Glomerular visceral epithelial cell (primary cell): ENCODE measurements around the gene DNAJB8.
A peak's percentile ranks its signal among the peaks of the same experiment; 100 is the strongest.

Experiments
- DNase-seq: peaks from one replicate; pipeline ENCODE4 v3.0.0-alpha.2; 2016; ENCODE audit errors: extremely low spot score

Gene DNAJB8

DNA sequence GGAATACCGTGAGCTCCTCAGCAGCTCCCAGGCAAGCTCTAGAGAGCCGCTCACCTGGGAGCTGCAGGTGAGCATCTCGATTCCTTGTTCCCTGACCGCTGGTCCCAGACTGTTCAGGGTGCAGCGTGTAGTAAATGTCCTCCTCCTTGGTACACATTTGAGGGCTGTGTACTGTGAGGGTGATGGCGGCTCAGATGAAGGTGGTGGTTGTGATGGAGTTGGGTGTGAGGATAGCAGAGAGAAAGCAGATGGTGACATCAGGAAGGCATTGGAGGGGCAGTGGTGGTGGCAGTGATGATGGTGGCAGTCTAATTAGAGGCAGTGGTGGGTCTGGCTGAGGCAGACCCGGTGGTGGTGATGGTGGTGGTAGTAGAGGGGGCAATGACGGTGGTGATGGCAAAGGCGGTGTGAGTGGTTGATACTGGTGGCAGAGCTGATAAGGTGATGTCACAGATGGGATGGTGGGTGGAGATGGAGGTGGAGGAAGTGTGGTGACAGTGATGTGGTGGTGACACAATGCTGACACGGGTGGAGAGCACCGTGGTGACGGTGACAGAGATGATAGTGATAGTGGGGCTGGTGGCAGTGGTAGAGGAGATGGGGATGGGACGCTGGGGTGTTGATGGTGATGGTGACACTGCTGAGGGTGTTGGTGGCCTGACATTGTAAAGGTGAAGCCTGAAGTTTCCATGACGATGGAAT lies at the start of gene DNAJB8:
Gene DNAJB8, minus strand, starts transcription at position 51 of the 702 bp plus-strand sequence. CDS start 3,645 bp downstream, outside the sequence.
- DNase-seq: no peak

GRCh38 chr3:128515967-128516366 lies 49.3 kb upstream of the DNAJB8 start:
- DNase-seq: no peak

- no peak for DNase-seq
These were observed 42.2 kb upstream of the DNAJB8 start for GRCh38 chr3:128508852-128509251.

GRCh38 chr3:128506754-128507153 lies 40.1 kb upstream of the DNAJB8 start:
- DNase-seq: no peak

GRCh38 chr3:128505771-128506170 lies 39.1 kb upstream of the DNAJB8 start:
- DNase-seq: no peak

DNA sequence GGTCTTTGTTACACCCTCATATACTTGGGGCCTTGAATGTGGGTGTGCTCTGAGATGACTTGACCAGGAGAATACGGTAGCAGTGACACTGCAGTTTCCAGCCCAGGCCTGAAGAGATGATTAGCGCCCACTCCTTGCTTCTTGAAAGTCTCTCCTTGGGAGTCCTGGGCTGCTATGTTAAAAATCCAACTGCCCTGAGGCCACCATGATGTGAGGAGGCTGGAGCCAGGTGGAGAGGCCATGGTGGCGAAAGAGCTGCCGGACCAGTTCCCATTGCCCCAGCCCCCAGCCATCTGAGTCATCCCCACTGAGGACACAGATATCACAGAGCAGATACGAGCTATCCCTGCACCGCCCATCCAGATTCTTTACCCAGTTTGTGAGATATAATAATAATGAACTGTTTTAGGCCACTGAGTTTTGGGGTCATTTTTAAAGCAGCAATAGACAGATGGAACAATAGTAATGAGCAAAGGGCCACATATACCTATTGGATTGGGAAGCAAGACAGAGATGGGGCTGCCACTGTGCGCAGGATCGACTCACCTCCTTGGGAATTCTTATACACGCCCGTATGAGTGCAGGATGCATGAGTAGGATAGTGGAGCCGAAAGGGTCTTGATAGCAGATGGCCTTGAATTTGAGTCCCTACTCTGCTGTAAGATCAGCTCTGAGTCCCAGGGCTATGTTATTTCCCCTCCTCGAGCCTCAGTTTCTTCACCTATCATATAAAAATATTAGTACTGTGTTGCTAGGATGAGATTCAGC lies 38.5 kb upstream of the DNAJB8 start:
- DNase-seq: no peak

DNA sequence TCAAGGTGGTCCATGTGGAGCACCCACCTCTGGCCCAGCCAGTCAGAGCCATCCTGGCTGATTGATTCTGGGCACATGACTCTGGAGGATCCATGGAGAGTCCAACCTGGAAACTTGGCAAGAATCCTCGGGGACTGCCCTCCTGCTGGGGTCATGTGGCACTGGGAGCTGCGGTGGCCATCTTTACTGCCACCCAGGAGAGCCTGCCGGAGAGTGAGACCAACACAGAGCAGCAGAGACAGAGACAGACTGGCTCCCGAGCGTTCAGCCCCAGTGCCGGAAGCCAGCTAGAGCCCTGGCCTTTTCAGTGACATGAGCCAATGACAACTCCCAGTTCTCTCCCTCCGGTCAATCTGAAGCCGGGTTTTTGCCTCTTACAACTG lies 37.8 kb upstream of the DNAJB8 start:
- no peak for DNase-seq

GRCh38 chr3:128503751-128504532 lies 37.3 kb upstream of the DNAJB8 start:
- DNase-seq: no peak

DNA sequence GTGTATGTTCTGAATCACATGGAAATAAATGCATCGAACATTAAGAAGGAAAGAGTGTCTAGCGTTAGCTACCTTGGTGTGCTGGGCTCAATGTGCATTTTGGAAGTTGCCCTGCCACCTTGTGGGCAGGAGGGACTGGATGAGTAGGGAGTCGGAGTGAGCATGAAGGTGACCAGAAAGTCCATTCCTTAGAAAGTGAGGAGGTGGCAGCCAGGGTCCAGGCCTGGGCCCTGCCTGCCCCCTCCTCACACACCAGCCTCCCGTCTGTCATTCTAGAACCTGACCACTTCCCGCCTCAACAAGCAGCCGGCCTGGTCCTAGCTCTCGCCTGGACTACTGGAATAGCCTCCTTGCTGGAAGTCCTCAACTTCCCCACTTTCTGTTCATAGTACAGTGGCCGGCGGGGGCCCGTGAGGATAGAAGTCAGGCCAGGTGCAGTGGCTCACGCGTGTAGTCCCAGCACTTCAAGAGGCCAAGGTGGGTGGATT lies 36.5 kb upstream of the DNAJB8 start:
- peak; percentile 16 for DNase-seq

GRCh38 chr3:128502712-128503111 lies 36.0 kb upstream of the DNAJB8 start:
- DNase-seq: no peak

GRCh38 chr3:128501431-128501830 lies 34.7 kb upstream of the DNAJB8 start:
- no peak for DNase-seq

DNA sequence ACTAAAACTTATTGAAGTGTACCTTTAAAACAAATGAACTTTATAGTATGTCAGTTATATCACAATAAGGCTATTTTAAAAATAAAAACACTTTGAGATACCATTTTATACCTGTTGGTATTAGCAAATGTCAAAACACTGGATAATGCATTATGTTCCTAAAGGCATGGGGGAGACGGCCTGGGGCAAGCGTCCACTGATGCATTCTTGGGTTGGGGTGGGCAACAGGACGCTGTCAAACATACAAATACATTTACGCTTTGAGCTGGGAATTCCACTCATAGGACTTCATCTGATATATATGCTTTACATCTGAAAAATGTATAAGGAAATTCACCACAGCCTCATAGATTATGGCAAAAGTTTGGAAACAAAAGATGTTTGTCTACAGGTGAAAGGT lies 33.9 kb upstream of the DNAJB8 start:
- DNase-seq: no peak

DNA sequence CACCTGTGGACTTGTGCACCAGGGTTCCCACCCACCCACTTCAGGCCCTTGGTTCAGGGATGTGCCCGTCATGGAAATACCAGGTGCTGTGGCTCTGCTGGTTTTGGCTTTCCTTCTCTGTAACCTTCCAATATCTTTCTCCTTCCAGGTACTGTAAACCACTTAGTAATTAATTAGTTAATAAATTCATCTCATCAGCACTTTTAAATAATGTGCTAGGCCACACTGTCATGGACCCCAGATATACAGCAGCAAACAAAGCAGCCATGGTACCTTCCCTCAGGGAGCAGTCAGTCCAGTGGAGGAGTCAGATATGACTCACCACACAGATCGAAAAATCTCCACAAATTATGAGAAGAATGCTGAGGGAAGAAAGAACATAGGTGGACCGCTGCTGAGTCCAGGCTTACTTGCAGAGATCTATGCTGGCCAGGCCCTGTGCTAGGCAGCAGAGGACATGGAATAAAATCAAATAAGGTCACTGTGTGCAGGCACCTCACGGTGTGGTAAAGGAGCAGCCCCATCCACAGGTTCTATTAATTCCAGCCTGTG lies 33.1 kb upstream of the DNAJB8 start:
- DNase-seq: no peak

DNA sequence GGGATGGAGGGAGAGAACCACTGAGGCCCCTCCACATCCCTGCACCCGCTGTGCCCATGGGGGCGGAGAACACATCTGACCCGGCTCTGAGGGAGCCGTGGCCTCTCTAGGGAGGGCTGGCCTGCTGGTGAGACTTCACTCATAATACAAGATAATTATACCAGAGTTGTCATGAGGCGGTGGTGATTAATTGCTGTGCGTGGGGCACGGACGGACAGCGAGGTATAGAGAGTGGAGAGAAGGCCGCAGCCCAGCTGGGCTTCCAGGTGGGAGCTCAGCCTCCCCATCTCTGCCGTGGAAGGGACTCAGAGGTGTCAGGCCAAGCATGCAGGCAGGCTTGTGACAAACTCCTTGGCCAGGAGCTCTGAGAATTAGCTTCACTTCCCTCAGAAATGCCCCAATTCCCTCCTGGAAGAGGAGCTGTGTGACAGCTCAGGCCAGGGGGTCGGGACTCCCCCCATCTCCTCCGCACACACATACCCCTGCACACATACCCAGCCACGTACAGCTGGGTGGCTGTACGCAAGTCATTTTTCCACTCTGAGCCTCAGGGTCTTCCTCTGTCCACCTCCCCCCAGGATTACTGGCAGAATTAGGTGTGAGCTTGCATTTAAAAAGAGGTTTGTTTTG lies 32.3 kb upstream of the DNAJB8 start:
- no peak for DNase-seq

DNA sequence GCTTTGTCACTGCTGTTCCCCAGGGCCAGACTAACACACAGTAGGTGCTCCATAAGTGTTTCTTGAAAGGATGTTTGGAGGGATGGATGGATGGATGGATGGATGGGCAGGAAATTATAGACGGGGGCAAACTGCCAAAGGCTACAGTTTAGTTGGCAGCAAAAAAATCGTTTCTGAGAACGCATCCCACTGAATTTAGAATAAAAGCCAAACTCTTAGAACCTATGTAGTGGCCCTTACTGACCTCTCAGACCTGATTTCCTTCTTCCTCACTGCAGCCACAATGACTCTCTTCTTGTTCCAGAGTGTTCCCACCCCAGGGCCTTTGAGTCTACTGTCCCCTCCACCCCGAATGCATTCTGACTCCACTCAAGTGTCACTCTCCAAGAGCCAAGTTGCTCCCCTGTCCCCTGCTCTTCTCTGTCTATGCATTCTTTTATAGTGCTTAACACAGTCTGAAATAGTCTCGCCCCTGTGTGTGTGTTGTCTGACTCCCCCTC lies 31.5 kb upstream of the DNAJB8 start:
- no peak for DNase-seq

DNA sequence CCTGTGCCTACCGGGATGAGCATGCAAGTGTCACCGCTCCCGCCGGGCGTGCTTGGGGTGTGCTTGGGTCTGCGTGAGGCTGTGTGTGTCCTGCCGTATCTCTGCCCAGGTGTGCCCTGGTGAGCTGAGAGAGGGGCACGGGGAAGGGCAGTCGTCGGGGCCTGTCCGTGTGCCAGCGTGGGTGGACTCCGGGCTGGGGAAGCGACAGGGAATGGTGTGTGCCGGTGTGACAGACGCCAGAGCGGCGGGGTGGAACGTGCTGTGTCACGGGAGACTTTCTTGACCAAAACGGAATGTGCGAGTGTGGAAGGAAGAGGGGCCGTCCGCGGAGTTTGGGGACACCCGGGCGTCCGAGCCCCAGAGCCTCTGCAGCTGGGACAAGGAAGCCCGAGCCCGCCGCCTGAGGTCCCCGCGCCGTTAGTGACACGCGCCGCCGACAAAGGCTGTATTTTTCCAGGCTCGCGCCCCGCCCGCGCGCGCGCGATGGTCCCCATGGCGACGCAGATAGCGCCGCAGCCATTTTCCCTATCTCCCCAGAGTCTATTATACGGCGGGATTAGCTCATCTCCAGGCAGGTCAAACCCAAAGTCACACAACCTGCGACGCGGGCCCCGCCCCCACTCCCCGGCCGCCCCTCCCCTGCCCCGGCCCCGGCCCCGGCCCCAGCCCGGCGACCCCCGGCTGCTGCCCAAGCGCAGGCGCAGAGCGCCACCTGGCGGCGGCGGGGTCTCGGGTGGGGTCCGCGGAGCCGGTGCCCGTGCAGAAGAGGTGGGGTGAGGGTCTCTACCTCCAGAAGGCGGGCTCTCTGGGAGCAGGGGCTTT lies 30.8 kb upstream of the DNAJB8 start:
- peak; percentile 38 for DNase-seq

DNA sequence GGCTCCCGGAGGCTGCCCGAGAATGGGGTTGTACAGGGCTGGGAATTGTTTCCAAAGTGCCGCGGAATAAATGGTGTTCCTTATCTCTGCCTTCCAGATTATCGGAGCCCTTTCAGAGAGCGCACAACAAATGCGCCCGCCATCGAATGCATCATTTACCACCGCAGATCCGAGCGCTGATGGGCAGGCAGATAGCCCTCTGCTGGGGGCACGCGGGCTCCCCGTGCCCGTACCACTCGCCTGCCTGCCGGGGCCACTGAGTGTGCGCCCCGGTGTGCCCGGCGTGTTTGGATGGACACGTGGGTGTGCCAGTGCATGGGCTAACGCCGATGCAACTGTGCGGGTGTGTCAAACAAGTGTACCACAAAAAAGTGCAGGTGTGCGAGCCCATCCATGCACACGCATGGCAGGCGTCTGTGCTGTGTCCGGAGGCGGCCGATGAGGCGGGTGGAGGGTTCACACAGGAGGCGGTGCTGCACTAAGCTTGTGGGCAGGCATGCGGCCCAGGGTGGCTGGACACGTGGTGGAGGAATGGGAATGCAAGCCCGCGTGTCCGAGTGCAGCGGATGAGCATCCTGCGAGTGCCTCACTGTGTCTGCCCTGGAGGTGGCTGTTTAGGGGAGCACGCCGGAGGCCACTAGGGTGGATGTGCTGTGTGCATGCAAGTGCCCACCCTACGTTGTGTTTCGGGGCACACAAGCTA lies 30.1 kb upstream of the DNAJB8 start:
- DNase-seq: no peak

DNA sequence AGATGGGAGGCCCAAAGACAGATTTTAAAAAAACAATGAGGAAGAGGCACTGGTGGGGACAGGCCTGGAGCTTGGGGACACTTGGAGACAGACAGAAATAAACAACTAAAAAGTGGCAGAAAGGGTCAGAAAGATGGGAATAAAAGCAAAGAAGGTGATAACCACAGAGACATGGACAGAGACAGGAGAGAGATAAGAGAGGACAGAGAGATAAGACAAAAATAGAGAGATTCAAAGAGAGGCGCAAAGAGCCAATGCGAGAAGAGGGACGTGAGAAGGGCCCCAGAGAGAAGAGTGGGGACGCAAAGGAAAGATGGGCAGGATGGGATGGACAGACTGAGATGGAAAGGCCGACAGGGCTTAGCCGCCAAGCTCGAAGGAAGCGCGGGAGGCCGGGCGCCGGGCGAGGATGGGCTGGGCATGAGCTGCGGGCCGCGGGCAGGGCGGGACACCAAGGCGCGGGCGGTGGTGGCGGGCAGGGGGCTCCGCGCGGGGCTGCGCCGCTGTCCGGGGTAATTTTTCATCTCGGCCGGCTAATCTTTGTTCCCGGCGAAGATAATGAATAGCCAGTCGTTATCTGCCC lies 29.4 kb upstream of the DNAJB8 start:
- DNase-seq: no peak

DNA sequence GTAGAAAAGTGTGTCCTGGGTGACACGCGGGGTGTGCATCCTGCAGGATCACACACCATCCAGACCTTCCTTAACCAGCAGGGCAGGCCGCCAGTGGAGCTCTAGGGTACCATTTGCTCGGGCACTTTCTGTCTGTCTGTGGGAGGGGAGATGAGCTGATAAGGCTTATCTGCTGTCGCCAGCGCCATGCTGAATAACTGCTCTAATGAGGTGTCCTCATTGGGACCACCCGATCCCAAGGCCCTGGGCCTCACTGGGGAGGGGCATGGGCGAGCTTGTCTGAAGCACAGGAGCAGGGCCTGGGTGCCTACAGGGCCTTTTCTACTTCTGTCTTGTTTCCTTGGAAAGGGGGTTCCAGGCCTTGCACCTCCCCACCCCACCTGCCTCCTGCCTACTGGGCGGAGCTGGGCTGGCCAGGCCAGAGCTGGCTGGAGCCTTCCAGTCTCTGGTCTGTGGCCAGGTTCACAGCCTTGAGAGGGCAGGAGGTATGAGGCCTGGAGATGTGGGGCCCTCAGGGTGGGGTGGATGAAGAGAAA lies 28.8 kb upstream of the DNAJB8 start:
- no peak for DNase-seq

DNA sequence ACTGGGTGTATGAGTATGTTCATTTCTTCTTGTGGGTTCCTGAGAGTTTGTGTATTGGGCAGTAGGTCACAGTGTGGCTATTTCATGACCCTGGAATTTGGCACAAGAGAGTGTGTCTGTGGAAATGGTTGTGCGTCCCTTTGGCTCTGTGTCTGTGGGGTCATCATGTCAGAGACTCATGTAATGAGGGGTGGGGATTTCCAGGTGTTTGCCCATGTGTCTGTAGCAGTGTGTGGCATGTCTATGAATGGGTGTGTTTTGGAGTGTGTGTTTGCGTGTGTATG lies 27.6 kb upstream of the DNAJB8 start:
- DNase-seq: no peak
